ENCODE data around the gene MTMR3.

DNA sequence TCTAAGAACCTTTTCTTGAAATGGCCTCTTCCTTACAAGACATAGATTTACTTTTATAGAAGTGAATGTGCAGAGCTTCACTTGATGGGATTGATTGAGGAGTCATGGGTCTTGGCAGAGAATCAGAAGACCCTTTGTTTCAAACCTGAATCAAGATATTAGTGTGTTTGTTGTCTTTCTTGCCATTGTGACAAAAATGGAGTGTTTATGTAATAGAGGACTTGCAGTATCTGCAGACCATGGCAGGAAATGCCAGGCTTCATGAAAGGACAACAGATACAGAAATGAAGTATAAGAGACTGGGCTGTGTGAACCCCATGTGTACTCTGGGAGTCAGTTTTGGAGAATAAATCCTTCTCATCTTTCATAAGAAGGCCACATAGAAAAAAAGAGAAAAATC is 124.4 kb downstream of the MTMR3 start:
- no peak for TF ChIP-seq EZH2 (IDR thresholded peaks at IDR 0.05; ENCODE audit: insufficient read depth, poor library complexity, severe bottlenecking)
- no peak for TF ChIP-seq EZH2phosphoT487 (IDR thresholded peaks at IDR 0.05; ENCODE audit: insufficient read depth, low read depth)

All from GM23248 (cell line).